SK-N-MC (cell line): Measurements from ENCODE around the gene ST8SIA5.

Experiments used
- EZH2 ChIP-seq: fragments of 200-600 bp; sonication (generic); IDR thresholded peaks from one replicate; pipeline ENCODE4 v1.6.1; 2017; ENCODE audit warnings: antibody characterized with exemption
- FOXP2 ChIP-seq: optimal IDR thresholded peaks from 2 replicates; pipeline ENCODE3; 2011; ENCODE audit warnings: mild to moderate bottlenecking, moderate library complexity; ENCODE audit not compliant: insufficient read depth; ENCODE audit errors: extremely low read length, control extremely low read depth
- POLR2AphosphoS5 ChIP-seq: IDR thresholded peaks from 2 replicates; pipeline ENCODE4 v1.6.1; 2012; ENCODE audit warnings: mild to moderate bottlenecking, low read depth, low read length, borderline replicate concordance

- no peak for TF ChIP-seq POLR2AphosphoS5
- no peak for TF ChIP-seq EZH2
- TF ChIP-seq FOXP2 = no peak
Measured at GRCh38 chr18:46693996-46694395, 62.9 kb downstream of the ST8SIA5 start.
